ENCODE results near the gene PER1.

- TF ChIP-seq FOSL1 (IDR thresholded peaks at IDR 0.05; ENCODE audit: low read depth), result no peak
- TF ChIP-seq POLR2A (IDR thresholded peaks at IDR 0.05; ENCODE audit: borderline replicate concordance, extremely low read depth, insufficient read depth, insufficient read length), result no peak
- TF ChIP-seq EZH2 (IDR thresholded peaks at IDR 0.05), result no peak
- TF ChIP-seq, protein P1, sequence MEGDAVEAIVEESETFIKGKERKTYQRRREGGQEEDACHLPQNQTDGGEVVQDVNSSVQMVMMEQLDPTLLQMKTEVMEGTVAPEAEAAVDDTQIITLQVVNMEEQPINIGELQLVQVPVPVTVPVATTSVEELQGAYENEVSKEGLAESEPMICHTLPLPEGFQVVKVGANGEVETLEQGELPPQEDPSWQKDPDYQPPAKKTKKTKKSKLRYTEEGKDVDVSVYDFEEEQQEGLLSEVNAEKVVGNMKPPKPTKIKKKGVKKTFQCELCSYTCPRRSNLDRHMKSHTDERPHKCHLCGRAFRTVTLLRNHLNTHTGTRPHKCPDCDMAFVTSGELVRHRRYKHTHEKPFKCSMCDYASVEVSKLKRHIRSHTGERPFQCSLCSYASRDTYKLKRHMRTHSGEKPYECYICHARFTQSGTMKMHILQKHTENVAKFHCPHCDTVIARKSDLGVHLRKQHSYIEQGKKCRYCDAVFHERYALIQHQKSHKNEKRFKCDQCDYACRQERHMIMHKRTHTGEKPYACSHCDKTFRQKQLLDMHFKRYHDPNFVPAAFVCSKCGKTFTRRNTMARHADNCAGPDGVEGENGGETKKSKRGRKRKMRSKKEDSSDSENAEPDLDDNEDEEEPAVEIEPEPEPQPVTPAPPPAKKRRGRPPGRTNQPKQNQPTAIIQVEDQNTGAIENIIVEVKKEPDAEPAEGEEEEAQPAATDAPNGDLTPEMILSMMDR (IDR thresholded peaks at IDR 0.05 in 2 of 3, conservative IDR thresholded peaks at IDR 0.05 in 1 of 3; ENCODE audit: borderline replicate concordance in 1 of 3, insufficient read depth in 1 of 3, low read depth in 2 of 3, low read length in 2 of 3), result no peak
- no peak for TF ChIP-seq YY1 (IDR thresholded peaks at IDR 0.05; ENCODE audit: extremely low read depth, insufficient replicate concordance, low read depth, low read length)
- no peak for TF ChIP-seq JUND (IDR thresholded peaks at IDR 0.05)
- TF ChIP-seq MAX (IDR thresholded peaks at IDR 0.05), result no peak
- no peak for TF ChIP-seq SIN3A (IDR thresholded peaks at IDR 0.05; ENCODE audit: low read depth)
Measured at GRCh38 chr17:8121407-8121680, 30.9 kb downstream of the PER1 start.
